Measurements from ENCODE around the gene RADIL.

GRCh38 chr7:4861673-4862072 is 21.8 kb downstream of the RADIL start, which contains the start of gene PAPOLB:
- TF ChIP-seq TAF1 (IDR thresholded peaks at IDR 0.05; ENCODE audit: borderline replicate concordance, insufficient read depth, low read length) = no peak
- TF ChIP-seq POLR2AphosphoS5 (IDR thresholded peaks at IDR 0.05; ENCODE audit: low read depth, low read length) = no peak
- TF ChIP-seq FOXP2 (optimal IDR thresholded peaks at IDR 0.05; ENCODE audit: borderline replicate concordance, extremely low read depth, extremely low read length, insufficient read depth) = no peak
- TF ChIP-seq SIN3A (IDR thresholded peaks at IDR 0.05; ENCODE audit: borderline replicate concordance, insufficient read depth, low read length) = no peak
- TF ChIP-seq REST (IDR thresholded peaks at IDR 0.05; ENCODE audit: insufficient read depth in 1 of 2, low read depth in 2 of 2, low read length in 2 of 2) = no peak
